NCI-H524 (cell line): Measurements from ENCODE around the gene GPATCH2.
A peak's percentile ranks its signal among the peaks of the same experiment; 100 is the strongest.
"Not testable (repeated sequence)": the region's sequence is repeated elsewhere in the genome, so short reads cannot be mapped to it uniquely, and the experiment has no call there.

ENCODE experiments used
- DNase-seq, 2 experiments: peaks; one replicate each; lab custom pipeline; 2025; lab: John Stamatoyannopoulos, UW

GPATCH2 gene

GRCh38 chr1:217443845-217444244 is 187.0 kb downstream of the GPATCH2 start:
- DNase-seq: no peak

GRCh38 chr1:217437376-217437775 is 193.5 kb downstream of the GPATCH2 start:
- no peak for DNase-seq

GRCh38 chr1:217435204-217435603 is 195.7 kb downstream of the GPATCH2 start:
- DNase-seq: peak; percentile 58 to 81

GRCh38 chr1:217433664-217434063 is 197.2 kb downstream of the GPATCH2 start:
- no peak for DNase-seq

- DNase-seq: no peak
Measured at GRCh38 chr1:217432339-217432738, 198.6 kb downstream of the GPATCH2 start.

GRCh38 chr1:217431395-217431794 is 199.5 kb downstream of the GPATCH2 start:
- no peak for DNase-seq

GRCh38 chr1:217425422-217425821 is 205.5 kb downstream of the GPATCH2 start:
- no peak for DNase-seq

- DNase-seq: no peak
Measured at GRCh38 chr1:217419194-217419551, 211.7 kb downstream of the GPATCH2 start.

GRCh38 chr1:217418269-217419193 is 212.4 kb downstream of the GPATCH2 start:
- no peak for DNase-seq

GRCh38 chr1:217417363-217417762 is 213.5 kb downstream of the GPATCH2 start:
- DNase-seq: no peak

GRCh38 chr1:217407534-217408001 is 223.3 kb downstream of the GPATCH2 start:
- no peak for DNase-seq

GRCh38 chr1:217403026-217403720 is 227.7 kb downstream of the GPATCH2 start:
- no peak for DNase-seq

- no peak for DNase-seq
Measured at GRCh38 chr1:217402301-217402700, 228.6 kb downstream of the GPATCH2 start.

GRCh38 chr1:217393896-217394295 is 237.0 kb downstream of the GPATCH2 start:
- DNase-seq: peak in 1 of 2 experiments; percentile 5

- no peak for DNase-seq
Measured at GRCh38 chr1:217392441-217392840, 238.4 kb downstream of the GPATCH2 start.

GRCh38 chr1:217389895-217390294 is 241.0 kb downstream of the GPATCH2 start:
- DNase-seq: no peak

- DNase-seq: no peak
Measured at GRCh38 chr1:217388522-217389065, 242.3 kb downstream of the GPATCH2 start.

GRCh38 chr1:217381773-217382172 is 249.1 kb downstream of the GPATCH2 start:
- DNase-seq: not testable (repeated sequence)

GRCh38 chr1:217379804-217380203 is 251.1 kb downstream of the GPATCH2 start:
- DNase-seq: not testable (repeated sequence)

GRCh38 chr1:217379336-217379735 is 251.6 kb downstream of the GPATCH2 start:
- no peak for DNase-seq
